Stimulated activated CD4-positive, alpha-beta T cell treated with anti-CD3 and anti-CD28 coated beads, Interleukin-4, amount 100 ng/mL, for 4 hours (primary cell): ENCODE data around the gene PSMB10.
"Not testable (repeated sequence)": the region's sequence is repeated elsewhere in the genome, so short reads cannot be mapped to it uniquely, and the experiment has no call there.

Source experiments
- DNase-seq, 2 experiments: peaks; one replicate each; pipeline ENCODE4 v3.0.0-alpha.2; 2020

PSMB10 gene

GRCh38 chr16:67936124-67936879 lies at the start of gene PSMB10:
Gene PSMB10, minus strand, starts transcription at chr16:67936850. Its CDS starts 101 bp downstream, at chr16:67936749.
- no peak for DNase-seq

- no peak for DNase-seq
Observed at GRCh38 chr16:67982011-67982696, 45.5 kb upstream of the PSMB10 start.

- no peak for DNase-seq
Observed at GRCh38 chr16:67979955-67980678, 43.5 kb upstream of the PSMB10 start, which contains the start of gene DPEP3. Gene DPEP3, minus strand, starts transcription at chr16:67980499. Its CDS starts 119 bp downstream, at chr16:67980380.

GRCh38 chr16:67977469-67978227 lies 41.0 kb upstream of the PSMB10 start:
- no peak for DNase-seq

- DNase-seq = no peak
Observed at GRCh38 chr16:67977005-67977404, 40.4 kb upstream of the PSMB10 start.

- no peak for DNase-seq
Observed at GRCh38 chr16:67976205-67976604, 39.6 kb upstream of the PSMB10 start.

- DNase-seq = no peak
Observed at GRCh38 chr16:67975321-67976105, 38.9 kb upstream of the PSMB10 start.

- DNase-seq = not testable (repeated sequence)
Observed at GRCh38 chr16:67972285-67972684, 35.6 kb upstream of the PSMB10 start.

- no peak for DNase-seq
Observed at GRCh38 chr16:67971111-67971510, 34.5 kb upstream of the PSMB10 start.

- no peak for DNase-seq
Observed at GRCh38 chr16:67969254-67970039, 32.8 kb upstream of the PSMB10 start.

- peak; percentile 80 to 85 for DNase-seq
Observed at GRCh38 chr16:67968400-67969253, 32.0 kb upstream of the PSMB10 start, which contains the start of gene SLC12A4. Gene SLC12A4, minus strand, starts transcription at chr16:67968637. Its CDS starts 84 bp downstream, at chr16:67968553.

GRCh38 chr16:67967958-67968399 lies 31.3 kb upstream of the PSMB10 start:
- DNase-seq = peak in 1 of 2 experiments; percentile 38

- DNase-seq = peak in 1 of 2 experiments; percentile 22
Observed at GRCh38 chr16:67967183-67967957, 30.7 kb upstream of the PSMB10 start.

- DNase-seq = no peak
Observed at GRCh38 chr16:67966549-67967182, 30.0 kb upstream of the PSMB10 start.

- DNase-seq = no peak
Observed at GRCh38 chr16:67965668-67966548, 29.3 kb upstream of the PSMB10 start.

- no peak for DNase-seq
Observed at GRCh38 chr16:67964477-67965131, 28.0 kb upstream of the PSMB10 start.
